Erythroblast (primary cell): ENCODE results near the gene SETBP1.

Source experiments
- GATA1 ChIP-seq: IDR thresholded peaks from 2 replicates; pipeline ENCODE4 v1.6.1; 2011; ENCODE audit warnings: low read depth, mild to moderate bottlenecking, control low read depth, low read length, moderate library complexity
- POLR2A ChIP-seq: IDR thresholded peaks from 2 replicates; pipeline ENCODE4 v1.6.1; 2011; ENCODE audit warnings: mild to moderate bottlenecking, low read length

DNA sequence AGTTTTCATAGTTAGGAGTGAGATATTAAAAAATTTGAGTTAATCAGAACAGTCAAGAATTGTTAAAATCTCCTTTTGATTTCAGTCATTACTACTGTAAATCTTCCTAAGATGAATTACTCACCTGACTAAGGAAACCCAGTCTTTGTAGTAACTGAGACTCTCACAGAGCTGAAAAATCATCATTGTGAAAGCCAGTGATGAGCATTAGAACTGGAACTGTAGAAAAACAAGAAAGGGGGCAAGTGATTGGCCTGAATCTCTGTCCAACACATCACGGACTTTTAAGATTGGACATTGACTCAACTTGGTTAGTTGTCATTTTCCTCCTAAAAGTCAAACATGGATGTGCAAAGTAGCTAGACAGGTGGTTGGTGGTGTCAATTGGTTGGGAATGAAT lies 21.9 kb downstream of the SETBP1 start:
- TF ChIP-seq POLR2A = no peak
- no peak for TF ChIP-seq GATA1
